LNCaP clone FGC (cell line): ENCODE data around the gene PKDCC.
A peak's percentile ranks its signal among the peaks of the same experiment; 100 is the strongest.

ENCODE experiments used
- DNase-seq: peaks from one replicate; pipeline ENCODE4 v3.0.0-alpha.2; 2011; ENCODE audit warnings: low read depth
- H3K4me3 ChIP-seq: 2 replicates; pipeline ENCODE4 v1.5.1; 2011; ENCODE audit warnings: mild to moderate bottlenecking, low read depth, low read length, control low read depth
- TF ChIP-seq, protein P1 (sequence below): IDR thresholded peaks from 2 replicates; pipeline ENCODE4 v1.5.1; 2012; ENCODE audit warnings: mild to moderate bottlenecking; ENCODE audit not compliant: control insufficient read depth, insufficient read depth; ENCODE audit errors: extremely low read depth

The PKDCC gene

DNA sequence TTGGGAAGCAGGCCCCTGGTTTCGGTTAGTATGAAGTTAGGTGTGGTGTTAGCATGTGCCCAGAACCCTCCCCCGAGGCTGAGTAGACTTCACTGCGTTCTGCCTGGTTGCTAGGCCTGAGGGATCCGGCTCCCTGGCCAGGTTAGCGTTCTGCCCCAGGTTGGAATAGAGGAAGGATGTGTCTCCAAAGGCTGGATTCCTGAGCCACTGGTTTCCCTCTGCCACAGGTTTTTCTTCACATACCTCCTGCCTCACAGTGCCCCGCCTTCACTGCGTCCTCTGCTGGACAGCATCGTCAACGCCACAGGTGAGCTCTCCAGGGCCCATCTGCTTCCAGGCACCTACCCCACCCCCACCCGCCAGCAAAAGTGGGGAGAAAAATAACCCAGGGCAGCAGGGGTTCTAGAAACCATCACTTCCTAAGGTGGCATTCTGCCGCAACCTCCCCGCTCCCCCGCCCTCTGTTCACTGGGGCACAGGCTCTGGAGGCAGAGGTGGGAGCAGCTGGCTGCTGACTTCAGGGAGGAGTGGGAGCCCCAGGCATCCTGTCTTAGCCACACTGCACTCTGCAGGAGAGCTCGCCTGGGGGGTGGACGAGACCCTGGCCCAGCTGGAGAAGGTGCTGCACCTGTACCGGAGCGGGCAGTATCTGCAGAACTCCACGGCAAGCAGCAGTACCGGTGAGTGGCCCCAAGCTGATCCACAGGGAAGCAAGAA, 7.1 kb downstream of the PKDCC start:
- no peak for DNase-seq

DNA sequence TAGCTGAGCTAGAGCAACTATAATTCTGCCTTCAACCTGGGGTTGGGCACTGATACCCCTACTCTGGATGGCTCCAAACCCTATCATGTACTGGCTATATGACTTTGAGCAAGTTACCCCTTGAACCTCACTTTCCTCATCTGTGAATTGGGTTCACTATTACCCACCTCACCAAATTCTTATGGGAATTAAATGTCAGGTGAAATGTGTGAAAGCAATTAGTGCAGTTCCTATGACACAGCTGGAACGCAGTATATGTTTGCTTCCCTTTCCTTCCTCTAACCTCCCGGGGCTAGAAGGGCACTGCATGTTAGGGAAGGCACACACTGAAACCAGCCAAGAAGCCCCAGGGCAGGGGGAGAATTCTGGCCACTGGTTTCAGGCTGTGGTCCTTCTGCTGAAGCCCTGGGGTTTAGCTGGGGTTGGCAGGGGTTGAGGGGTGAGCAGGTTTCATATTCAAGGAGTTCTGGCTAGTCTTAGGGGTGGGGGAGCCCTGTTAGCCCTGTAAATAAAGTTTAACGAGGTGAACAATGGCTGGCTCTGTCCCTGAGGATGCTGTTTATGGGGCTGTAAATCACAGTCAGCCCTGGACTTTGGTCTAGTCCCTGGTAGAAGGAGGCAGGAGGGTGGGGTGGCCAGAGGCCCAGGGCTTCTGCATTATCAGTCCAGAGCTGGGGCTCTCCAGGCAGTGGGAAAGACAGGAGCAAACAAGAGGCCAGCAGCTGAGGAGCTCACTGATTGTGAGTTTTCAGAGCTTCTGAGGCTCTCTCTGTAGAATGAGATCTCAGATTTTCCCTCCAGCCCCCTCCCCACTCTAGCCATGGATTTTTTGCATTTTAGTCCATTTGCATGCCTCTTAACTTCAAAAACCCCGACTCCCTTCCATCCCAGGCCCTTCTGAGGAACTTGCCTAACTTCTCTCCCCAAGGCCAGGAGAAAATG, 8.0 kb downstream of the PKDCC start:
- DNase-seq = peak; percentile 39
- TF ChIP-seq, protein P1, sequence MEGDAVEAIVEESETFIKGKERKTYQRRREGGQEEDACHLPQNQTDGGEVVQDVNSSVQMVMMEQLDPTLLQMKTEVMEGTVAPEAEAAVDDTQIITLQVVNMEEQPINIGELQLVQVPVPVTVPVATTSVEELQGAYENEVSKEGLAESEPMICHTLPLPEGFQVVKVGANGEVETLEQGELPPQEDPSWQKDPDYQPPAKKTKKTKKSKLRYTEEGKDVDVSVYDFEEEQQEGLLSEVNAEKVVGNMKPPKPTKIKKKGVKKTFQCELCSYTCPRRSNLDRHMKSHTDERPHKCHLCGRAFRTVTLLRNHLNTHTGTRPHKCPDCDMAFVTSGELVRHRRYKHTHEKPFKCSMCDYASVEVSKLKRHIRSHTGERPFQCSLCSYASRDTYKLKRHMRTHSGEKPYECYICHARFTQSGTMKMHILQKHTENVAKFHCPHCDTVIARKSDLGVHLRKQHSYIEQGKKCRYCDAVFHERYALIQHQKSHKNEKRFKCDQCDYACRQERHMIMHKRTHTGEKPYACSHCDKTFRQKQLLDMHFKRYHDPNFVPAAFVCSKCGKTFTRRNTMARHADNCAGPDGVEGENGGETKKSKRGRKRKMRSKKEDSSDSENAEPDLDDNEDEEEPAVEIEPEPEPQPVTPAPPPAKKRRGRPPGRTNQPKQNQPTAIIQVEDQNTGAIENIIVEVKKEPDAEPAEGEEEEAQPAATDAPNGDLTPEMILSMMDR = no peak
- no peak overlapping the region for H3K4me3 ChIP-seq

More for the DNA sequence above, 7.1 kb downstream of the PKDCC start:
- TF ChIP-seq, protein P1 = no peak
- no peak overlapping the region for H3K4me3 ChIP-seq

DNA sequence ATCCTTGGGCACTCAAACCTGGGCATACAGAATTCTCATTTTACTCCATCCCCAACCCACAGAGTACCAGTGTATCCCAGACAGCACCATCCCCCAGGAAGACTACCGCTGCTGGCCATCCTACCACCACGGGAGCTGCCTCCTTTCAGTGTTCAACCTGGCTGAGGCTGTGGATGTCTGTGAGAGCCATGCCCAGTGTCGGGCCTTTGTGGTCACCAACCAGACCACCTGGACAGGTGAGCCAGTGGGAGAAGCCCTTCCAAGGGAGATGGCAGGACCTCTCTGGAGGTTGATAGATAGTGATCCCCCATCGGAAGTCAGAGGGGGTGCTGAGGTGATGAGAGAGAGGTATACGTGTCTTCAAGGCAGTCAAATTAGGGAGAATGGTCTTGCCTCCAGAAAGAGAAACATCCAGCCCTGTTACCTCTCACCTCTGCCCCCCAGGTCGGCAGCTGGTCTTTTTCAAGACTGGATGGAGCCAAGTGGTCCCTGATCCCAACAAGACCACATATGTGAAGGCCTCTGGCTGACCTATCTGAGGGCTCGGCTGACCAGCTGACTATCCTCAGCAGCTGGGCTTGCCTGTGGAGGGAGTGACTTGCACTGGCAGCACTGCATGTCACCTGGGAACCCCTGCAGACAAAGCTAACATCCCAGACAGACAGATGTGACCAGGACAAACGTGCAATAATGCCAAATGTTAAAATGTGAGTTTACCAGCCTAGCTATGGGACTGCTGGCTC, 9.5 kb downstream of the PKDCC start:
- H3K4me3 ChIP-seq = no peak overlapping the region
- TF ChIP-seq, protein P1 = no peak
- DNase-seq = no peak

DNA sequence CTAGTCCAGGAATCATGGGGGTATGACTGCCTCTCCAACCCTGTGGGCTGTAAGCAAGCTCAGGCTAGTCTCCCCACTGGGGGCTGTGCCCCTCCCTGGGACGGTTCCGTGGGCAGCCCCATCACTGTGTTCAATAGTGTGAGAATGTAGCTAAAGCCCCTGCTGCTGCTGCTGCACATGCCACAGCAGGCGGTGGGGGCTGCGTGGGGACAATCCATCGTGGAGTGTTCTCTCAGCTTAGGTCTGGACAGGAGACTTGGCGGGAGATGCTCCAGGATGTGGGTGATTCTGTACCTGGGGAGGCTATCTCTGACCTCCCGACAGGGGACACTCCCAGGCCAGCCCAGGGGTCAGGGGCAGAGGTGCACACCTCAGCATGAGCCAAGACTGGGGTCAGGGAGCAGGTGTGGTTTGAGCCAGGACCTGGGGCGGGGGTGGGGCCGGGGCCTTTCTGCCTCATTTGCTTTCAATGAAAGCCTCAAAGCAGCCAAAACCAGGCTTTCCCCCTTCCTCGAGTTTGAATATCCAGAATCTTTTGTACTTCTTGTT, 10.2 kb downstream of the PKDCC start:
- DNase-seq = no peak
- TF ChIP-seq, protein P1 = no peak
- H3K4me3 ChIP-seq = no peak overlapping the region

DNA sequence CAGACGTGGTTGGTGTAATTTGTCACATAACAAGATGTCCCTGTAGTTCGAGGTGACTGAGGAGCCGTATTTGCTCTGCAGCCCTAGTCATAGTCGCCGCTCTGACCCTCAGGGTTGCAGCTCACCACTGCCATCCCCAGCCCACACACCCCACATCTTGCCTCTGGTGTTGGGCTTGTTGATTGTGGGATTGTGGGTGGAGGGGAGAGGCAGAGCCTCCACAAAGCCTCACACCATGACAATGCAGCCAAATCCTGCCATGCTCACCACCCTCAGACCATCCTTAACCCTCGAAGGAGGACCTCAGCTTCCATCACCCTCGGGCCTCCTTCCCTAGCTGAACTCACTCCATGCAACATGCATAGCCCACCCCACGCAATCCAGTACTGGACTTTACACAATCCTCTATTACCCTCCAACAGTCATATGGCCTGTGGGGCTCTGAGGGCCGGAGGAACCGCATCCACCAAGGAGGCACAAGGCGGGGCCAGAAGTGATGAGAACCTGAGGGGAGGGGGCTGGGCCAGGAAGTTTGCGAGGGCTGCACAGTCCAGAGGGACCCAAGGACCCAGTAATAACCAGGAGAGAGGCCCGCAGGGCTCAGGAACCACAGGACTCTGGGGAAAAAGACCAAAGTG, 11.6 kb downstream of the PKDCC start:
- H3K4me3 ChIP-seq = no peak overlapping the region
- no peak for DNase-seq

More for the DNA sequence above, 11.6 kb downstream of the PKDCC start:
- TF ChIP-seq, protein P1 = no peak
